HEK293 (cell line): ENCODE measurements around the gene MADD.
A peak's percentile ranks its signal among the peaks of the same experiment; 100 is the strongest.

Source experiments
- BCL11A ChIP-seq: fragments of 450-650 bp; formaldehyde crosslinking; IDR thresholded peaks from 2 replicates; pipeline ENCODE4 v1.5.1; 2016; ENCODE audit warnings: low read depth, missing biosample characterization, missing genetic modification characterization
- FEZF1 ChIP-seq: fragments of 450-650 bp; formaldehyde crosslinking; IDR thresholded peaks from 2 replicates; pipeline ENCODE4 v1.5.1; 2016; ENCODE audit warnings: missing biosample characterization, missing genetic modification characterization
- HOXA7 ChIP-seq: sonication (generic); formaldehyde crosslinking; IDR thresholded peaks from 2 replicates; pipeline ENCODE4 v1.8.1; 2022; ENCODE audit warnings: missing genetic modification reagents, borderline replicate concordance
- INSM2 ChIP-seq: fragments of 450-650 bp; formaldehyde crosslinking; IDR thresholded peaks from 2 replicates; pipeline ENCODE4 v1.5.1; 2016; ENCODE audit warnings: missing biosample characterization, missing genetic modification characterization
- PATZ1 ChIP-seq: fragments of 450-650 bp; formaldehyde crosslinking; IDR thresholded peaks from 2 replicates; pipeline ENCODE4 v1.5.1; 2016; ENCODE audit warnings: missing biosample characterization, missing genetic modification characterization
- SCRT1 ChIP-seq: fragments of 450-650 bp; formaldehyde crosslinking; IDR thresholded peaks from 2 replicates; pipeline ENCODE4 v1.5.1; 2016; ENCODE audit warnings: missing biosample characterization, missing genetic modification characterization, borderline replicate concordance
- SP7 ChIP-seq: fragments of 450-650 bp; formaldehyde crosslinking; IDR thresholded peaks from 2 replicates; pipeline ENCODE4 v1.5.1; 2016; ENCODE audit warnings: missing biosample characterization, missing genetic modification characterization
- TCF7L2 ChIP-seq: IDR thresholded peaks from 2 replicates; pipeline ENCODE4 v1.6.1; 2011; ENCODE audit warnings: low read depth, mild to moderate bottlenecking, inconsistent platforms, low read length, moderate library complexity, borderline replicate concordance
- TRIM28 ChIP-seq: IDR thresholded peaks from 2 replicates; pipeline ENCODE4 v1.6.1; 2011; ENCODE audit warnings: low read length, control low read depth, borderline replicate concordance
- TSHZ1 ChIP-seq: fragments of 450-650 bp; formaldehyde crosslinking; IDR thresholded peaks from 2 replicates; pipeline ENCODE4 v1.5.1; 2016; ENCODE audit warnings: missing biosample characterization, missing genetic modification characterization, borderline replicate concordance
- YY2 ChIP-seq: fragments of 450-650 bp; formaldehyde crosslinking; IDR thresholded peaks from 2 replicates; pipeline ENCODE4 v1.5.1; 2016; ENCODE audit warnings: missing biosample characterization, missing genetic modification characterization
- ZEB2 ChIP-seq: fragments of 450-650 bp; formaldehyde crosslinking; IDR thresholded peaks from 2 replicates; pipeline ENCODE4 v1.5.1; 2016; ENCODE audit warnings: missing biosample characterization, missing genetic modification characterization
- ZFHX2 ChIP-seq: fragments of 450-650 bp; formaldehyde crosslinking; conservative IDR thresholded peaks from 2 replicates; pipeline ENCODE4 v1.5.1; 2016; ENCODE audit warnings: missing biosample characterization, missing genetic modification characterization
- ZIC2 ChIP-seq: fragments of 450-650 bp; formaldehyde crosslinking; IDR thresholded peaks from 2 replicates; pipeline ENCODE4 v1.5.1; 2016; ENCODE audit warnings: missing biosample characterization, missing genetic modification characterization
- ZNF114 ChIP-seq: fragments of 450-650 bp; formaldehyde crosslinking; IDR thresholded peaks from 2 replicates; pipeline ENCODE4 v1.5.0; 2017; ENCODE audit warnings: missing biosample characterization, missing genetic modification characterization
- ZNF121 ChIP-seq: fragments of 450-650 bp; formaldehyde crosslinking; IDR thresholded peaks from 2 replicates; pipeline ENCODE4 v1.5.1; 2016; ENCODE audit warnings: missing biosample characterization, missing genetic modification characterization
- ZNF146 ChIP-seq: fragments of 450-650 bp; formaldehyde crosslinking; IDR thresholded peaks from 2 replicates; pipeline ENCODE4 v1.5.1; 2016; ENCODE audit warnings: missing biosample characterization, missing genetic modification characterization
- ZNF266 ChIP-seq: fragments of 450-650 bp; formaldehyde crosslinking; IDR thresholded peaks from 2 replicates; pipeline ENCODE4 v1.5.1; 2016; ENCODE audit warnings: missing biosample characterization, missing genetic modification characterization, low read depth
- ZNF335 ChIP-seq: fragments of 450-650 bp; formaldehyde crosslinking; conservative IDR thresholded peaks from 2 replicates; pipeline ENCODE4 v1.5.1; 2016; ENCODE audit warnings: missing biosample characterization, missing genetic modification characterization
- ZNF362 ChIP-seq: fragments of 450-650 bp; formaldehyde crosslinking; IDR thresholded peaks from 2 replicates; pipeline ENCODE4 v1.5.1; 2016; ENCODE audit warnings: missing biosample characterization, missing genetic modification characterization
- ZNF37A ChIP-seq: fragments of 450-650 bp; IDR thresholded peaks from 2 replicates; pipeline ENCODE4 v1.5.1; 2018; ENCODE audit warnings: missing biosample characterization, missing genetic modification characterization
- ZNF513 ChIP-seq: fragments of 450-650 bp; IDR thresholded peaks from 2 replicates; pipeline ENCODE4 v1.5.1; 2018; ENCODE audit warnings: missing biosample characterization, missing genetic modification characterization
- ZNF544 ChIP-seq: fragments of 450-650 bp; formaldehyde crosslinking; IDR thresholded peaks from 2 replicates; pipeline ENCODE4 v1.5.0; 2017; ENCODE audit warnings: missing biosample characterization, missing genetic modification characterization
- ZNF621 ChIP-seq: fragments of 450-650 bp; formaldehyde crosslinking; IDR thresholded peaks from 2 replicates; pipeline ENCODE4 v1.5.1; 2017; ENCODE audit warnings: missing biosample characterization, missing genetic modification characterization
- ZNF658 ChIP-seq: fragments of 450-650 bp; formaldehyde crosslinking; IDR thresholded peaks from 2 replicates; pipeline ENCODE4; 2016; ENCODE audit warnings: missing biosample characterization, missing genetic modification characterization
- ZNF677 ChIP-seq: fragments of 450-650 bp; IDR thresholded peaks from 2 replicates; pipeline ENCODE4 v1.5.0; 2018; ENCODE audit warnings: missing biosample characterization, mild to moderate bottlenecking, missing genetic modification characterization, moderate library complexity
- ZNF692 ChIP-seq: fragments of 450-650 bp; formaldehyde crosslinking; IDR thresholded peaks from 2 replicates; pipeline ENCODE4 v1.5.1; 2016; ENCODE audit warnings: missing biosample characterization, missing genetic modification characterization
- ZNF707 ChIP-seq: fragments of 450-650 bp; formaldehyde crosslinking; IDR thresholded peaks from 2 replicates; pipeline ENCODE4 v1.5.1; 2016; ENCODE audit warnings: missing biosample characterization, missing genetic modification characterization
- ZNF747 ChIP-seq: fragments of 450-650 bp; formaldehyde crosslinking; IDR thresholded peaks from 2 replicates; pipeline ENCODE4 v1.5.1; 2016; ENCODE audit warnings: missing biosample characterization, missing genetic modification characterization
- ZNF776 ChIP-seq: fragments of 450-650 bp; formaldehyde crosslinking; IDR thresholded peaks from 2 replicates; pipeline ENCODE4 v1.5.0; 2017; ENCODE audit warnings: missing biosample characterization, missing genetic modification characterization, borderline replicate concordance

Gene MADD

GRCh38 chr11:47355283-47356128 is 85.6 kb downstream of the MADD start (continued):
- TF ChIP-seq ZEB2 (tag by site-specific recombination) (peak; percentile 84), ZNF658 (tag by site-specific recombination) (no peak), TSHZ1 (tag by site-specific recombination) (no peak), ZIC2 (tag by site-specific recombination) (no peak), BCL11A (tag by site-specific recombination) (peak; percentile 67), SP7 (tag by site-specific recombination) (peak; percentile 70), ZNF544 (tag by site-specific recombination) (no peak), ZNF747 (no peak), ZFHX2 (no peak), YY2 (tag by site-specific recombination) (peak; percentile 26; the same call in 1 of the 2 replicates), ZNF335 (peak; percentile 89), HOXA7 (CRISPR knock-in tag) (no peak), ZNF707 (tag by site-specific recombination) (no peak), TCF7L2 (peak; percentile 34; the same call in 1 of the 2 replicates), ZNF37A (tag by site-specific recombination) (no peak), ZNF121 (tag by site-specific recombination) (no peak), ZNF146 (tag by site-specific recombination) (no peak), ZNF266 (no peak), FEZF1 (tag by site-specific recombination) (no peak), ZNF677 (tag by site-specific recombination) (no peak), ZNF114 (no peak), ZNF513 (tag by site-specific recombination) (no peak), ZNF621 (tag by site-specific recombination) (no peak), ZNF776 (no peak), ZNF692 (tag by site-specific recombination) (peak; percentile 83), SCRT1 (no peak), TRIM28 (no peak), PATZ1 (peak; percentile 50), INSM2 (tag by site-specific recombination) (no peak), ZNF362 (tag by site-specific recombination) (peak; percentile 33; the same call in 1 of the 2 replicates)
